RWPE1 (cell line): Measurements from ENCODE around the gene CCDC30.
"Not testable (repeated sequence)": the region's sequence is repeated elsewhere in the genome, so short reads cannot be mapped to it uniquely, and the experiment has no call there.

Experiments used
- CTCF ChIA-PET: fragments of 350-600 bp; sonication (Branson Sonifier 250); formaldehyde crosslinking; extraction: SDS; loops from one replicate; lab custom pipeline; 2021; lab: Yijun Ruan, JAX
- POLR2A ChIA-PET: fragments of 400-600 bp; formaldehyde crosslinking; extraction: SDS; loops from one replicate; lab custom pipeline; 2020; ENCODE audit warnings: antibody characterized with exemption; ENCODE audit not compliant: low non-redundant PET; lab: Yijun Ruan, JAX
- DNase-seq: peaks from one replicate; pipeline ENCODE4 v3.0.0; 2012; ENCODE audit warnings: low spot score
- H3K27ac ChIP-seq: fragments of 450-650 bp; 2 replicates; pipeline ENCODE4 v1.5.1; 2017
- TF ChIP-seq, protein P1 (sequence below): fragments of 450-650 bp; conservative IDR thresholded peaks from 2 replicates; pipeline ENCODE4 v1.5.1; 2017; ENCODE audit warnings: low read depth, mild to moderate bottlenecking

Gene CCDC30

DNA sequence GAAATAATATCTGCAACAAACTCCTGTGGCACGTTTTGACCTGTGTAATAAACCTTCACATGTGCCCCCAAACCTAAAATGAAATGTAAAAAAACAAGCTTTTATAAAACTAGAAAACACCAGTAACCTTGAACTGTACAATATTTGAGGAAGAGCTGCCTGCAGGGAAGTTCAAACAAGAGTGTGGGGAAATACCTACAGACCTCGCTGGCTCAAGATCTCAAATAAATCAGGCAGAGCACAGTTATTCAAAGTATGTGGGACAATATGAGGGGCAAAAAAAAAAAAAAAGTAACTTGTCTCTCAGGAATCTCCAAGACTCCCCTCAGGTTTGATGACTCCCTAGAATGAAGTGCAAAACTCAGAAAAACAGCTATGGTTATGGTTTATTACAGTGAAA, 157.2 kb downstream of the CCDC30 start:
- TF ChIP-seq, protein P1, sequence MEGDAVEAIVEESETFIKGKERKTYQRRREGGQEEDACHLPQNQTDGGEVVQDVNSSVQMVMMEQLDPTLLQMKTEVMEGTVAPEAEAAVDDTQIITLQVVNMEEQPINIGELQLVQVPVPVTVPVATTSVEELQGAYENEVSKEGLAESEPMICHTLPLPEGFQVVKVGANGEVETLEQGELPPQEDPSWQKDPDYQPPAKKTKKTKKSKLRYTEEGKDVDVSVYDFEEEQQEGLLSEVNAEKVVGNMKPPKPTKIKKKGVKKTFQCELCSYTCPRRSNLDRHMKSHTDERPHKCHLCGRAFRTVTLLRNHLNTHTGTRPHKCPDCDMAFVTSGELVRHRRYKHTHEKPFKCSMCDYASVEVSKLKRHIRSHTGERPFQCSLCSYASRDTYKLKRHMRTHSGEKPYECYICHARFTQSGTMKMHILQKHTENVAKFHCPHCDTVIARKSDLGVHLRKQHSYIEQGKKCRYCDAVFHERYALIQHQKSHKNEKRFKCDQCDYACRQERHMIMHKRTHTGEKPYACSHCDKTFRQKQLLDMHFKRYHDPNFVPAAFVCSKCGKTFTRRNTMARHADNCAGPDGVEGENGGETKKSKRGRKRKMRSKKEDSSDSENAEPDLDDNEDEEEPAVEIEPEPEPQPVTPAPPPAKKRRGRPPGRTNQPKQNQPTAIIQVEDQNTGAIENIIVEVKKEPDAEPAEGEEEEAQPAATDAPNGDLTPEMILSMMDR, result no peak
- no peak for DNase-seq
- H3K27ac ChIP-seq, result no peak overlapping the region
- POLR2A ChIA-PET, result no interaction called here
- CTCF ChIA-PET, result interaction anchor here (0.6 kb wide), 1 partner anchor 133 kb away, joined by 3 read pairs; no protein-coding TSS in a partner anchor

DNA sequence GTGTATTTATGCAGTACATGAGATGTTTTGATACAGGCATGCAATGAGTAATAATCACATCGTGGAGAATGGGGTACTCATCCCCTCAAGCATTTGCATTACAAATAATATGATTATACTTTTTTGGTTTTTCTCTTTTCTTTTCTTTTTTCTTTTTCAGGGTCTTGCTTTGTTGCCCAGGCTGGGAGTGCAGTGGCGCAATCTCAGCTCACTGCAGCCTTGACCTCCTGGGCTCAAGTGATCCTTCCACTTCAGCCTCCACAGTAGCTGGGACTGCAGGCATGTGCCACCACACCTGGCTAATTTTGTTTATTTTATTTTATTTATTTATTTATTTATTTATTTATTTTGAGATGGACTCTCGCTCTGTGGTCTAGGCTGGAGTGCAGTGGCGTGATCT, 158.1 kb downstream of the CCDC30 start:
- H3K27ac ChIP-seq, DNase-seq, POLR2A ChIA-PET, CTCF ChIA-PET: not testable (repeated sequence)

DNA sequence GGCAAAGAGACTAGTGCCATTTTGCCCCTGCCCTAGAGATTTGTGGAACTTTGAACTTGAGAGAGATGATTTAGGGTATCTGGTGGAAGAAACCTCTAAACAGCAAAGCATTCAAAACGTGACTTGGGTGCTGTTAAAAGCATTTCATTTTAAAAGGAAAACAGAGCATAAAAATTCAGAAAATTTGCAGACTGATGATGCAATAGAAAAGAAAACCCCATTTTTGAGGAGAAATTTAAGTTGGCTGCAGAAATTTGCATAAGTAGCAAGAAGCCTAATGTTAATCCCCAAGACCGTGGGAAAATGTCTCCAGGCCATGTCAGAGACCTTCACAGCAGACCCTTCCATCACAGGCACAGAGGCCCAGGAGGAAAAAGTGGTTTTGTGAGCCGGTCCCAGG, 164.1 kb downstream of the CCDC30 start:
- CTCF ChIA-PET, H3K27ac ChIP-seq, POLR2A ChIA-PET, DNase-seq: not testable (repeated sequence)

DNA sequence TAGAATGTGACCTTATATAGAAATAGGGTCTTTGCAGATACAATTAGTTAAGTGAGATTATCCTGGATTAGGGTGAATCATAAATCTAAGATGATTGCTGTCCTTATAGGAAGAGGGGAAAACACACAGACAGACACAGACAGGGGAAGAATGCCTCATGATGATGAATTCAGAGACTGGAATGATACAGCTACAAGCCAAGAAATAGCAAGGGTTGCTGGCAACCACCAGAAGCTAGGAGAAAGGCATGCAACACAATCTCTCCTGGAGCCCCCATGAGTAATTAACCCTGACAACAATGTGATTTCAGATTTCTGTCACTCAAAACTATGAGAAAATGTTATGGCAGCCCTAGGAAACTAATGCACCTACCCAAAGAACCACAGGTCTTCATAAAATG, 176.0 kb downstream of the CCDC30 start:
- ChIA-PET POLR2A (no interaction called here), CTCF (interaction anchor here (0.6 kb wide), 1 partner anchor 19 kb away, joined by 3 read pairs; no protein-coding TSS in a partner anchor)
- DNase-seq, result no peak
- TF ChIP-seq, protein P1, result no peak
- no peak overlapping the region for H3K27ac ChIP-seq

DNA sequence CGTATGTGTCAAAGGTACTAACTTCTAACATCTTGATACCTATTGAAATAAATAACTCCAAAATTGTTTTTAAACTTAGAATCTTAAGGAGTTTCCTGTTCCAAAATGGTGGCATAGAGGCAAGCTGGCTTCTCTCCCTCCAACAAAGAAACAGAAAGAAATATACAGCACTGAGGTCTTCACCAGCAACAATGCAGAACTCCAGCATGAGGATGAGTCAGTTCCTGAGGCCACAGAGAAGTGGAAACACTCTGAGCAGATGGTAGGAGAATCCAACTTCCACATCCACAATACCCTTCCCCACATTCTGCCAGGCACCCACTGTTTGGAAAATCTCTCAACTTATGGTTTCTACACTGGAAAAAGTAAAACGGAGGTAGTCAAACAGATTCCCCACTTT, 183.0 kb downstream of the CCDC30 start:
- no peak for DNase-seq
- TF ChIP-seq, protein P1, result no peak
- no peak overlapping the region for H3K27ac ChIP-seq
- CTCF ChIA-PET, result interaction anchor here (1.6 kb wide), 1 partner anchor 68 kb away, joined by 4 read pairs; no protein-coding TSS in a partner anchor
- POLR2A ChIA-PET, result no interaction called here

DNA sequence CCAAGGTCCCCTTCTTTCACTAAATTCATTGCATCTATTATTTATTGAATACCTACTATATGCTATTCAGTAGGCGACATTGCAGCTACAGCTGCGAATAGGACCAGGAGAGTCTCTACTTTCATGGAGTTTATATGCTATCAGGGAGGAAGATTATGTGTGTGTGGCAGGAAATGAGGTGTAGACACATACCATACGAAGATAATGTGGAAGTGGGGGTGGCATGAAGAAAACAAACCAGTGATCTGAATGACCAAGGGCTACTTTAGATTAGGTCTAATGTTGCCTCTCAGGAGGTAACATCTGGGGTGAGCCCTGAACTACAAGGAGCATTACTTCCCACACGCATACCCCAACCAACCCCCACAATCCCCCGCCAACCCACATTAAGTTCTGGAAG, 194.1 kb downstream of the CCDC30 start:
- ChIA-PET POLR2A (no interaction called here), CTCF (interaction anchor here (0.5 to 0.7 kb wide), 5 partner anchors 31 to 1196 kb away, joined by 3 to 5 read pairs (median 4); no protein-coding TSS in a partner anchor)
- DNase-seq, result no peak
- TF ChIP-seq, protein P1, result no peak
- H3K27ac ChIP-seq, result no peak overlapping the region

DNA sequence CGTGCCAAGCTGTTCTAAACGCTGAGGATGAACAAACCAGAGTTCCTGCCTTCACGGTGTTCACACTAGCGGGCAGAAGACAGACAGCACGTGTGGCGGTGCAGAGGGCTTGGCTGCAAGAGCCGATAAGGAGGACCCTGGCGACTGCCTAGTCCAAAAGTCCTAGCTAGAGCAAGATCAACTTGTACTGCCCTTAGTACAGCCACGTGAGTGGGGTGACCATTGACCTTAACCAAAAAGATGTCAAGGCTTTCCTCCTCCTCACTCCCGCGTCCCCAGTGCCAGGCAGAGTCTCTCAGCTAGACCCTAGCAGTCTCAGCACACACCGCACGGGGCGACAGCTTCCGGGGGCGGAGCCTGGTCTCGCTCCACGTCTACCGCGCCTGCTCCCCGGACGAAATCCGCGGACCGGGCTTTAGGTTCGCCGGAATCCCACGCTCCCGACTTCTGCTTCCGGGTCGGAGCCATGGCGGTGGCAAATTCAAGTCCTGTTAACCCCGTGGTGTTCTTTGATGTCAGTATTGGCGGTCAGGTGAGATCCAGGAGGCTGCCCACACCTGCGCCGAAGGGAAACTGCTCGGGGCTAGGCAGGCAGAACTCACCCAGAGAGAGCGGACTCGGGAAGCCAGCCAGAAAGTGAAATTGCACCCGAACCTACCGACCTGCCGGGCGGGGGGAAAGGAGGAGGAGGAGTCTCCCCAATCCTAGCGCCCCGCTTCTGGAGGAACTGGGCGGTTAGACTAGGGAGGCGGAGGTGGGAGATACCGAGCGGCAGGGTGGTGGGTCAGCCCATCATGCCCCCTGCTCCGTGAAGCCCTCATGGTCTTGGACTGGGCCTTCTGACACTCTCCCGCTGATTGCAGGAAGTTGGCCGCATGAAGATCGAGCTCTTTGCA, 195.1 kb downstream of the CCDC30 start, which contains the start of gene PPIH:
Gene PPIH, plus strand, starts transcription at position 443 of the 896 bp plus-strand sequence. Its CDS starts 24 bp downstream, at position 467.
- peak; percentile 93 for DNase-seq
- CTCF ChIA-PET, result interaction anchor here (0.5 to 0.7 kb wide), 5 partner anchors 19 to 1197 kb away, joined by 3 to 5 read pairs (median 3); no protein-coding TSS in a partner anchor
- peak within 1 kb of the TSS; percentile 87 for H3K27ac ChIP-seq
- TF ChIP-seq, protein P1, result no peak; the same call in 1 of the 2 replicates
- POLR2A ChIA-PET, result no interaction called here
